Right lobe of liver (tissue), 6 donors: ENCODE measurements around the gene NPEPL1. TPM values are rescaled to one million over a fixed set of nuclear protein-coding genes. Genes with fewer than 3 reads are reported as not detected.

Source experiments
- ATAC-seq, 4 donors: fragments of 200-7000 bp; cut with Tn5 transposase; one replicate each; pipeline ENCODE4 v1.9.1; 2020; ENCODE audit warnings: mild to moderate bottlenecking in 4 of 4, moderate library complexity in 4 of 4
- DNase-seq, 3 donors: peaks; one replicate each; pipeline ENCODE4 v3.0.0-alpha.2; 2020
- H3K27ac ChIP-seq, 3 donors: fragments of 200-600 bp; one replicate each; pipeline ENCODE4 v1.8.0; 2022
- H3K27me3 ChIP-seq, 2 donors: fragments of 200-600 bp; one replicate each; pipeline ENCODE4 v1.8.0; 2022
- H3K36me3 ChIP-seq, 4 donors: fragments of 200-600 bp; sonication (generic) in 1 of 4; one replicate each; pipeline versions ENCODE4 v1.5.1 to v1.8.0; 2017 to 2022; ENCODE audit warnings: control low read depth in 1 of 4
- H3K4me1 ChIP-seq, 4 donors: fragments of 200-600 bp; sonication (generic) in 1 of 4; one replicate each; pipeline versions ENCODE4 v1.5.1 to v1.8.0; 2017 to 2022; ENCODE audit warnings: control low read depth in 1 of 4
- H3K4me3 ChIP-seq, 3 donors: fragments of 200-600 bp; one replicate each; pipeline ENCODE4 v1.8.0; 2022
- H3K9me3 ChIP-seq, 4 donors: fragments of 200-600 bp; sonication (generic) in 1 of 4; one replicate each; pipeline versions ENCODE4 v1.5.1 to v1.8.0; 2017 to 2022; ENCODE audit warnings: control low read depth in 1 of 4
- POLR2A ChIP-seq: fragments of 450-650 bp; IDR thresholded peaks from one replicate; pipeline ENCODE4 v1.6.1; 2017; ENCODE audit warnings: antibody characterized with exemption, mild to moderate bottlenecking
- WGBS: methylation state at CpG from one replicate; pipeline ENCODE4 v1.1.6; 2018; ENCODE audit warnings: low coverage, low lambda C conversion rate; ENCODE audit not compliant: insufficient coverage; ENCODE audit errors: missing lambda C conversion rate; 5-methylcytosine and 5-hydroxymethylcytosine counted together
- intact Hi-C, 2 donors: fragments of 100-400 bp; cut with DNase I; formaldehyde crosslinking; loops; one replicate each; pipeline versions ENCODE4 v1.11.2 to v1.14.1; 2022
- total RNA-seq, 6 experiments: library from RNA; depleted of rRNA in 2 of 6; stranded (reverse); fragments of >200 nt in 2 of 6; fragmentation: NEBNext Ultra II Directional in 3 of 6; extraction: Animal tissue kit (Norgen Biotek cat#: 25700) in 3 of 6; gene quantifications; one replicate each; pipeline versions ENCODE4 v1.1.0 to v1.2.4, GENCODE V29; 2016 to 2023
- TF ChIP-seq, protein P1 (sequence below), 4 donors: fragments of 200-600 bp in 3 of 4; fragments of 450-650 bp in 1 of 4; IDR thresholded peaks; one replicate each; pipeline versions ENCODE4 v1.5.1 to v1.8.0; 2016 to 2022; ENCODE audit warnings: antibody characterized with exemption in 4 of 4, mild to moderate bottlenecking in 2 of 4
- donor health status: DM: no; HTN: yes; CAD: no.
- donor health status: DM: no; HTN: no; CAD: no.
- donor health status: DM: no; HTN: no; CAD: no.
- donor health status: DM: no; HTN: yes; CAD: no.
- donor health status: DM: no; HTN: yes; CAD: no.

NPEPL1 gene
- total RNA-seq, 6 experiments from 2014 or later, result 7.7 to 13.9 (median 10.1) TPM

DNA sequence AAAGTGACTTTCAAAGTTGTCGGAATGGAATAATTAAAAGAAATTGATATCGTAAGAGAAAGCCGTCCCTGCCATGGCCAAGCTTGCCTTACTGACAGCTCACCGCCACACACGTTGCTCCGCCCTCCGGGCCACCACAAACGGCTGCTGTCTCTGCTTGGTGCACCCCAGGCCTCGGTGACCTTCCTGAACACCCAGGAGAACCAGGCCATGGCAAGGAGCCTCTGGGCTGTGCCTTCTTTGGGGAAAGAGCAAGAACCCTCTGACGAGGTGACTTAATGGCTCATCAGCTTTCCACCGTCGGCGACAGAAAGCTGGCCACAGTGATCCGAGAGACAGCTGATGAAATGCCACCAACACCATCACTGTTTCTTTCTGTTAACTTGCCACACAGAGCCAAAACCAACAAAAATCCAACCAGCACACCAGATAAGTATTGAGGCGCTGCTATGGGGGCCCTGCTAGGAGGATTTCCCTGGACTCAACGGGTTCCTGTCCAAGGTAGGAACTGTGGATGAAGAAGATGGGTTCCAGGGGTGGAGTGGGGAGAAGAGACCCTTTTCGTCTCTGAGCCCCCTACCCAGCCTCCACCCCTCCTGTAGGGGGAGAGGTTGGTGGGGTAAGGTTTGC lies 61.4 kb downstream of the NPEPL1 start:
- H3K9me3 ChIP-seq, result no peaks in the 10 kb centered on the region
- ATAC-seq (no peak), DNase-seq (no peak)
- TF ChIP-seq, protein P1, sequence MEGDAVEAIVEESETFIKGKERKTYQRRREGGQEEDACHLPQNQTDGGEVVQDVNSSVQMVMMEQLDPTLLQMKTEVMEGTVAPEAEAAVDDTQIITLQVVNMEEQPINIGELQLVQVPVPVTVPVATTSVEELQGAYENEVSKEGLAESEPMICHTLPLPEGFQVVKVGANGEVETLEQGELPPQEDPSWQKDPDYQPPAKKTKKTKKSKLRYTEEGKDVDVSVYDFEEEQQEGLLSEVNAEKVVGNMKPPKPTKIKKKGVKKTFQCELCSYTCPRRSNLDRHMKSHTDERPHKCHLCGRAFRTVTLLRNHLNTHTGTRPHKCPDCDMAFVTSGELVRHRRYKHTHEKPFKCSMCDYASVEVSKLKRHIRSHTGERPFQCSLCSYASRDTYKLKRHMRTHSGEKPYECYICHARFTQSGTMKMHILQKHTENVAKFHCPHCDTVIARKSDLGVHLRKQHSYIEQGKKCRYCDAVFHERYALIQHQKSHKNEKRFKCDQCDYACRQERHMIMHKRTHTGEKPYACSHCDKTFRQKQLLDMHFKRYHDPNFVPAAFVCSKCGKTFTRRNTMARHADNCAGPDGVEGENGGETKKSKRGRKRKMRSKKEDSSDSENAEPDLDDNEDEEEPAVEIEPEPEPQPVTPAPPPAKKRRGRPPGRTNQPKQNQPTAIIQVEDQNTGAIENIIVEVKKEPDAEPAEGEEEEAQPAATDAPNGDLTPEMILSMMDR (IDR thresholded peaks at IDR 0.05), result no peak
- no peak for TF ChIP-seq POLR2A
- no peaks in the 10 kb centered on the region for H3K4me1 ChIP-seq
- 67% methylated on average over 6 of the region's 17 CpGs for WGBS
- no peaks in the 10 kb centered on the region for H3K36me3 ChIP-seq
- H3K4me3 ChIP-seq, result no peak overlapping the region
- intact Hi-C loops, result no loop called here
- no peaks in the 10 kb centered on the region for H3K27me3 ChIP-seq
- no peak overlapping the region for H3K27ac ChIP-seq

DNA sequence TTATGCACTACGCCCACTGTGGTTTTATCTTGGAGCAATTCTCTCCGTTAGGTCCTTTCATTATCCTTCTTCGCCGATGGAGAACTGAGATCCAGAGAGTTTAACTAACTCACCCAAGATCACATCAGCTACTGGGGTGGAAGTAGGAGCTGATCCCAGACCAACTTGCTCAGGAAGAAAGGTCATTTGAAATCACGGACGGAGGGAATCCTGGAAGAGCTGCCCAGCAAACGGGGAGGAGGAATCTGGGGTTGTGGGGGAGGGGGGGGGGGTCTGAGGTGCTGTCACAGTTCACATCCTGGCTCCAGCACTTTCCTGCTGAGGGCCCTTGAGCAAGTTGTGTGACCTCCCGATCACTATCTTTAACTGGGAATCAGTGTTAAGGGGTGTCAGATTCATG lies 62.0 kb downstream of the NPEPL1 start:
- ATAC-seq, result no peak

DNA sequence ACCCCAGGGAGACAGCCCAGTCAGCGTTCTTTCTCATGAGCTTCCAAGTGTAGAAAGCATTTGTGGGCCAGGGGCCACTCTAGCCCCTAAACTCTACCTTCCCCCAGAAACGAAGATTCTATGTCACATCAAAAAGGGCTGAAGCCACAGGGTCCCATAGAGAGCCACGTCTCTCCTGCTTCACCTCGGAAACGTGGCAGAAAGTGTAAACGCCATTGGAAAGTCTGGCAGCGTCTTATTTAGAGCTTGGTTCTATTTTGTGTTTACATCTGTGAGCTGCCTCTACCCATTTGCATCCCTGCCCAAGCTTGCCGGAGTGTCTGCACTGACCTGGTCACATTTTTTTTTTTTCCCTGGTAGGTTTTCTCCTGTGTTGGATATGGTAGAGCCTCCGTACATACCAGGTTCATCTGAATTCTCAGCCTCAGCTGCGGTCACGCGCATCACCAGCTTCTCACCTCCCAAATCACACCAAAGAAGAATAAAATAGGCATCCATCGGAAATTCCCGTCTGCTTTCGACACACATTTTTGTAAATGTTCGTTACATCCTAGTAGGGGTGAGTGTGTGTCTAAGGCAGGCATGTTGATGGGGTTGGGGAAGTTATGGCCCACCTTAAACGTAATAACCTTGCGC lies 62.6 kb downstream of the NPEPL1 start:
- TF ChIP-seq POLR2A, result no peak
- TF ChIP-seq, protein P1 (IDR thresholded peaks at IDR 0.05), result no peak
- H3K4me1 ChIP-seq, result no peaks in the 10 kb centered on the region
- 69% methylated on average over 14 of the region's 18 CpGs for WGBS
- H3K36me3 ChIP-seq, result no peaks in the 10 kb centered on the region
- H3K27me3 ChIP-seq, result no peaks in the 10 kb centered on the region
- H3K9me3 ChIP-seq, result no peaks in the 10 kb centered on the region
- no peak overlapping the region for H3K27ac ChIP-seq
- no peak overlapping the region for H3K4me3 ChIP-seq
- DNase-seq (no peak), ATAC-seq (no peak)
- intact Hi-C loops, result no loop called here

More for the DNA sequence above, 62.0 kb downstream of the NPEPL1 start:
- intact Hi-C loops, result no loop called here
- WGBS, result 51% methylated on average over 6 of the region's 8 CpGs
- H3K4me3 ChIP-seq, result no peak overlapping the region
- TF ChIP-seq, protein P1 (IDR thresholded peaks at IDR 0.05), result no peak
- TF ChIP-seq POLR2A, result no peak
- no peaks in the 10 kb centered on the region for H3K27me3 ChIP-seq
- no peaks in the 10 kb centered on the region for H3K9me3 ChIP-seq
- no peak overlapping the region for H3K27ac ChIP-seq
- DNase-seq, result no peak
- H3K36me3 ChIP-seq, result no peaks in the 10 kb centered on the region
- no peaks in the 10 kb centered on the region for H3K4me1 ChIP-seq

DNA sequence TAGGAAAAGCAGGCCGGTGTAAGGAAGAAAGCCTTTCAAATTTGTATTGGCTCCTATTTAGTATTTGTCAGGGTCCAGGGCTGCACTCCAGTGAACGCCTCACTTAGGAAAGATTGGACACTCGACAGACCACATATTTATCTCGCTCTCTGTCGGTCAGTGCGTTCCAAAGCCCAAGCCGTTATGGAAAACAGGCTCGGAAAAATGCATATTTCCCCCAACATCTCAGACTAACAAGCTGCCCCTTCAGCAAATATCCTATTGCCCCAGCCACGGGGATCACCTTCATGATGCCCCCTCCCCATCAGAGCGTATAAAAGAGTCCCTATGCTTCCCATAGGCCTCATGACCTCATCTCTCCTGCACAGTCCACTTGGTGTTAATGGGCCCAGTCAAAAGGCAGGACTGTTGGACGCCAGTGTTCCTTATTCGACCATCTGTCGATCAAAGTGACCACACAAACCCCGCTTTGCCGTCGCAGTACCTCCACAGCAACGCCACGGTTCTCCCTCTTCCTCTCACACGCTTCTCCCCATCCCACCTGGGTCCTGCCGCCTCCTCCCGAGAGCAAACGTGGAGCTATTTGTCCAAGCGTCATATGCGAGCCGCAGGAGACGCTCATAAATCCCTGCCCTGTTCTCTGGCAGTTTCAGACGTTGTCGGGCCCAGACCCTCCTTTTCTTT lies 63.3 kb downstream of the NPEPL1 start:
- Histone ChIP-seq H3K9me3 (no peaks in the 10 kb centered on the region), H3K4me3 (no peak overlapping the region), H3K27me3 (no peaks in the 10 kb centered on the region), H3K36me3 (no peaks in the 10 kb centered on the region), H3K27ac (no peak overlapping the region), H3K4me1 (no peaks in the 10 kb centered on the region)
- 68% methylated on average over 20 of the region's 28 CpGs for WGBS
- intact Hi-C loops, result no loop called here
- TF ChIP-seq POLR2A, result no peak
- TF ChIP-seq, protein P1 (IDR thresholded peaks at IDR 0.05), result no peak
- no peak for ATAC-seq
- no peak for DNase-seq
